Astrocyte of the spinal cord (primary cell): Measurements from ENCODE around the gene WDFY4.

Experiments
- DNase-seq: peaks from one replicate; pipeline ENCODE4 v3.0.0; 2011; ENCODE audit warnings: low read depth, low spot score
- H3K4me3 ChIP-seq: 2 replicates; pipeline ENCODE4 v1.5.1; 2011; ENCODE audit warnings: low read depth, mild to moderate bottlenecking, low read length, moderate library complexity
- CTCF ChIP-seq: IDR thresholded peaks from 2 replicates; pipeline ENCODE4 v1.5.1; 2012; ENCODE audit warnings: low read depth, mild to moderate bottlenecking, low read length, inconsistent platforms
- in situ Hi-C: cut with HindIII; loops from 2 replicates; pipeline ENCODE4 v1.10.0; 2017; ENCODE audit warnings: low sequenced_read_pairs

The WDFY4 gene

GRCh38 chr10:48970046-48970445 is 285.4 kb downstream of the WDFY4 start:
- H3K4me3 ChIP-seq = no peak overlapping the region
- no peak for DNase-seq
- TF ChIP-seq CTCF = no peak
- in situ Hi-C loops = no loop called here

GRCh38 chr10:48970654-48971053 is 286.0 kb downstream of the WDFY4 start:
- H3K4me3 ChIP-seq = no peak overlapping the region
- in situ Hi-C loops = no loop called here
- TF ChIP-seq CTCF = no peak
- DNase-seq = no peak

GRCh38 chr10:48973065-48973464 is 288.4 kb downstream of the WDFY4 start:
- H3K4me3 ChIP-seq = no peak overlapping the region
- TF ChIP-seq CTCF = no peak
- DNase-seq = no peak
- in situ Hi-C loops = no loop called here

- in situ Hi-C loops = no loop called here
- DNase-seq = no peak
- no peak overlapping the region for H3K4me3 ChIP-seq
- TF ChIP-seq CTCF = no peak
Measured at GRCh38 chr10:48974510-48975156, 290.0 kb downstream of the WDFY4 start.

- H3K4me3 ChIP-seq = no peak overlapping the region
- no peak for TF ChIP-seq CTCF
- in situ Hi-C loops = no loop called here
- DNase-seq = peak; percentile 3
Measured at GRCh38 chr10:48976196-48976595, 291.5 kb downstream of the WDFY4 start.

GRCh38 chr10:48978318-48978717 is 293.6 kb downstream of the WDFY4 start:
- DNase-seq = no peak
- no peak overlapping the region for H3K4me3 ChIP-seq
- no peak for TF ChIP-seq CTCF
- in situ Hi-C loops = no loop called here
